Measurements from ENCODE around the gene BCL3. TPM values are rescaled to one million over a fixed set of nuclear protein-coding genes. Genes with fewer than 3 reads are reported as not detected.
A peak's percentile ranks its signal among the peaks of the same experiment; 100 is the strongest.

The BCL3 gene
- total and polyA plus RNA-seq, 2 of the 4 experiments (the other 2 are of a cell fraction): 1.6 to 26.0 TPM

DNA sequence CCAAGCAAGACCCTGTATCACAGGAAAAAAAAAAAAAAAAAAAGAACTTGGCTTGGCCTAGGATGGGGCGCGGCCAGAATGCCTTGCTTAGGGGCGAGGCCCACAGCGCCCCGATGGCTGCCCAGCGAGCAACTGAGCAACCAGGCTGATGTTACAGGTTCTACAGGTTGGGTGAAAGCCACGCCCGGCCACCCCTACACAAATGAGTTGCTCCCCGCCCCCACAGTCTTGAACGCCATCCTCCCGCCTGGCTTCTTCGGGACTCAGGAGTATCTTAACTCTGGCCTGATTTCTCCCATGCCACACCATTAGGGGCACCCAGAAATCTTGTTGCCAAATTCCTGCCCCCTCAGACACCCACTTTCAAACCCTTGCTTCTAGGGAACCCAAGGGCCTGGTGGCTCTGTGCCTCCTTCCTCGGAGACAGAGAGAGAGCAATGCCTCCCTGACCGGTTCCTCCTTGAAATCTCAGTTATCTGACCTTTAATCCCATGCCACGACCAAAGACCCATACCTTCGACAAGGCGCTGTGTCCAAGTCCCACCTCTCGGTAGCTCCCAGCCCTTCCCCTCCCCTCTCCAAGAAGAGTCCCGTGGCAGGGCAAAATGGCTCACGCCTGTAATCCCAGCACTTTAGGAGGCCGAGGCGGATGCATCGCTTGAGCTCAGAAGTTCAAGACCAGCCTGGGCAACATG, 28.0 kb downstream of the BCL3 start (continued):
- TF ChIP-seq NFE2L2 (IDR thresholded peaks at IDR 0.05; ENCODE audit: low read depth, low read length): no peak

DNA sequence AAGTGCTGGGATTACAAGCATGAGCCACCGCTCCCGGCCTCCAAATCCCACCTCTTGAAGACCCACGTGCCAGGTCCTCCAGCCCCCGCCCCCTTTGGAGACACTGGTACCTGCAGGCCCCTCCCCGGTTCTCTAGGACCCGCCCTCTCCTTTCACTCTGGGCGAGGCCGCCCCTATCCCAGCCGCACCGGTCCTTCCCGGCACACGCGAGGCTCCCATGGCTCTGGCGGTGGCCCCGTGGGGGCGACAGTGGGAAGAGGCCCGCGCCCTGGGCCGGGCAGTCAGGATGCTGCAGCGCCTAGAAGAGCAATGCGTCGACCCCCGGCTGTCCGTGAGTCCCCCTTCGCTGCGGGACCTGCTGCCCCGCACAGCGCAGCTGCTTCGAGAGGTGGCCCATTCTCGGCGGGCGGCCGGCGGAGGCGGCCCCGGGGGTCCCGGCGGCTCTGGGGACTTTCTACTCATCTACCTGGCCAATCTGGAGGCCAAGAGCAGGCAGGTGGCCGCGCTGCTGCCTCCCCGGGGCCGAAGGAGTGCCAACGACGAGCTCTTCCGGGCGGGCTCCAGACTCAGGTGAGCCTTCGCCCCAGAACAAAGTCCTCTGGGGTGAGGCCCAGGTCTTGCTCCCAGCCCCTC, 29.3 kb downstream of the BCL3 start, which contains the start of gene CBLC:
TSS of gene CBLC (plus strand) at position 176 of the 633 bp plus-strand sequence. CDS start at position 218, 42 bp downstream.
- BruUV-seq (replicated peaks): no TSS peak
- Histone ChIP-seq H3K56ac (ENCODE audit: extremely low read depth, insufficient read depth, low read length) (no peak within 1 kb of the TSS), H3K4me2 (ENCODE audit: low read depth, low read length) (no peak within 1 kb of the TSS), H3K9me3 (ENCODE audit: control insufficient read depth, insufficient read depth, low read length) (no peaks in the 10 kb centered on the region), H3K27me3 (ENCODE audit: control insufficient read depth, insufficient read depth, low read length) (no peaks in the 10 kb centered on the region), H4K91ac (ENCODE audit: insufficient read depth, low read depth, low read length) (peak within 1 kb of the TSS; percentile 68), H2AK9ac (replicated peaks; ENCODE audit: low read depth, low read length, poor library complexity) (no peak within 1 kb of the TSS), H3K27ac (ENCODE audit: insufficient read depth, low read length) (no peak within 1 kb of the TSS; the same call in 1 of the 2 replicates), H3K23ac (ENCODE audit: low read depth, low read length) (no peak within 1 kb of the TSS), H4K8ac (ENCODE audit: low read depth in 2 of 2, low read length in 2 of 2) (no peak within 1 kb of the TSS), H3K4ac (ENCODE audit: low read depth, low read length) (peak within 1 kb of the TSS; percentile 88), H2AK5ac (ENCODE audit: low read depth, low read length) (peak within 1 kb of the TSS; percentile 94), H3K18ac (ENCODE audit: low read depth, low read length) (no peak within 1 kb of the TSS), H4K5ac (ENCODE audit: low read depth, low read length) (no peak within 1 kb of the TSS), H3K4me1 (ENCODE audit: control insufficient read depth, insufficient read depth, low read length) (peaks cover 12% of the 10 kb centered on the region), H2BK20ac (ENCODE audit: low read depth, low read length) (peak within 1 kb of the TSS; percentile 75), H4K20me1 (ENCODE audit: insufficient read depth, low read length) (no peaks in the 10 kb centered on the region), H3K4me3 (ENCODE audit: insufficient read depth, low read depth, low read length) (no peak within 1 kb of the TSS), H2BK120ac (ENCODE audit: low read depth, low read length) (peak within 1 kb of the TSS; percentile 86), H3K36me3 (ENCODE audit: control insufficient read depth, insufficient read depth, low read length) (no peaks in the 10 kb centered on the region), H3K9ac (ENCODE audit: low read depth, low read length) (no peak within 1 kb of the TSS), H3K9me1 (ENCODE audit: insufficient read depth, low read length) (peaks cover 15% of the 10 kb centered on the region), H3K14ac (replicated peaks; ENCODE audit: low read depth, low read length) (no peak within 1 kb of the TSS; the same call in 1 of the 2 replicates), H2BK15ac (ENCODE audit: low read depth, low read length) (peak within 1 kb of the TSS; percentile 92; the same call in 2 of the 3 replicates), H2AFZ (replicated peaks; ENCODE audit: low read length, poor library complexity) (peak within 1 kb of the TSS; percentile 34), H2BK5ac (ENCODE audit: low read depth, low read length, poor library complexity, severe bottlenecking) (no peak within 1 kb of the TSS), H3K79me1 (ENCODE audit: low read depth in 1 of 2, low read length in 2 of 2) (no peaks in the 10 kb centered on the region; a peak in 1 of 4 replicates)
- dilution Hi-C loops (cut with HindIII; ENCODE audit: low sequenced_read_pairs, unreplicated experiment): no loop called here
- in situ Hi-C loops (cut with MboI; ENCODE audit: low sequenced_read_pairs): loop anchor here (25.0 kb wide), 1 partner anchor 216 kb away; no protein-coding TSS in a partner anchor
- 42% methylated on average over 21 of the region's 47 CpGs; no CpG with 5 or more reads in 1 of the 2 experiments for WGBS, 2 experiments (ENCODE audit: extremely low coverage in 2 of 2, insufficient read length in 1 of 2)
- ChIA-PET POLR2A (ENCODE audit: unreplicated experiment) (no interaction called here), CTCF (no interaction called here)
- intact Hi-C loops (cut with micrococcal nuclease): no loop called here
- no peak for ATAC-seq (ENCODE audit: low read depth)
- no peak for DNase-seq
- TF ChIP-seq, protein P1, sequence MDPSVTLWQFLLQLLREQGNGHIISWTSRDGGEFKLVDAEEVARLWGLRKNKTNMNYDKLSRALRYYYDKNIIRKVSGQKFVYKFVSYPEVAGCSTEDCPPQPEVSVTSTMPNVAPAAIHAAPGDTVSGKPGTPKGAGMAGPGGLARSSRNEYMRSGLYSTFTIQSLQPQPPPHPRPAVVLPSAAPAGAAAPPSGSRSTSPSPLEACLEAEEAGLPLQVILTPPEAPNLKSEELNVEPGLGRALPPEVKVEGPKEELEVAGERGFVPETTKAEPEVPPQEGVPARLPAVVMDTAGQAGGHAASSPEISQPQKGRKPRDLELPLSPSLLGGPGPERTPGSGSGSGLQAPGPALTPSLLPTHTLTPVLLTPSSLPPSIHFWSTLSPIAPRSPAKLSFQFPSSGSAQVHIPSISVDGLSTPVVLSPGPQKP (IDR thresholded peaks at IDR 0.05; ENCODE audit: borderline replicate concordance, low read depth, low read length): no peak
- TF ChIP-seq CEBPB (IDR thresholded peaks at IDR 0.05; ENCODE audit: low read depth, low read length): no peak
- TF ChIP-seq SMC3 (IDR thresholded peaks at IDR 0.05; ENCODE audit: low read depth, low read length): no peak
- no peak for TF ChIP-seq BHLHE40 (IDR thresholded peaks at IDR 0.05; ENCODE audit: low read depth, low read length)
- TF ChIP-seq MAZ (IDR thresholded peaks at IDR 0.05; ENCODE audit: borderline replicate concordance, low read depth, low read length): no peak
- TF ChIP-seq, protein P2, sequence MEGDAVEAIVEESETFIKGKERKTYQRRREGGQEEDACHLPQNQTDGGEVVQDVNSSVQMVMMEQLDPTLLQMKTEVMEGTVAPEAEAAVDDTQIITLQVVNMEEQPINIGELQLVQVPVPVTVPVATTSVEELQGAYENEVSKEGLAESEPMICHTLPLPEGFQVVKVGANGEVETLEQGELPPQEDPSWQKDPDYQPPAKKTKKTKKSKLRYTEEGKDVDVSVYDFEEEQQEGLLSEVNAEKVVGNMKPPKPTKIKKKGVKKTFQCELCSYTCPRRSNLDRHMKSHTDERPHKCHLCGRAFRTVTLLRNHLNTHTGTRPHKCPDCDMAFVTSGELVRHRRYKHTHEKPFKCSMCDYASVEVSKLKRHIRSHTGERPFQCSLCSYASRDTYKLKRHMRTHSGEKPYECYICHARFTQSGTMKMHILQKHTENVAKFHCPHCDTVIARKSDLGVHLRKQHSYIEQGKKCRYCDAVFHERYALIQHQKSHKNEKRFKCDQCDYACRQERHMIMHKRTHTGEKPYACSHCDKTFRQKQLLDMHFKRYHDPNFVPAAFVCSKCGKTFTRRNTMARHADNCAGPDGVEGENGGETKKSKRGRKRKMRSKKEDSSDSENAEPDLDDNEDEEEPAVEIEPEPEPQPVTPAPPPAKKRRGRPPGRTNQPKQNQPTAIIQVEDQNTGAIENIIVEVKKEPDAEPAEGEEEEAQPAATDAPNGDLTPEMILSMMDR (conservative IDR thresholded peaks at IDR 0.05; ENCODE audit: low read depth, low read length): no peak
- no peak for TF ChIP-seq CHD1 (IDR thresholded peaks at IDR 0.05; ENCODE audit: low read depth, low read length)
- no peak for TF ChIP-seq RFX5 (IDR thresholded peaks at IDR 0.05; ENCODE audit: low read depth, low read length)
- TF ChIP-seq MXI1 (IDR thresholded peaks at IDR 0.05; ENCODE audit: borderline replicate concordance, low read depth, low read length): no peak
- TF ChIP-seq FOS (IDR thresholded peaks at IDR 0.05; ENCODE audit: low read depth, low read length): no peak
- no peak for TF ChIP-seq NFE2L2 (IDR thresholded peaks at IDR 0.05; ENCODE audit: low read depth, low read length)
